GM10266 (cell line): ENCODE measurements around the gene ST6GALNAC3.

Source experiments
- DNase-seq: peaks from one replicate; pipeline ENCODE4 v3.0.0; 2012; ENCODE audit errors: extremely low spot score
- TF ChIP-seq, protein P1 (sequence below): IDR thresholded peaks from 2 replicates; pipeline ENCODE4 v1.5.1; 2012; ENCODE audit warnings: mild to moderate bottlenecking, low read depth; ENCODE audit not compliant: control insufficient read depth, insufficient read depth; ENCODE audit errors: missing control alignments

ST6GALNAC3 gene

GRCh38 chr1:76607717-76608116 is 533.2 kb downstream of the ST6GALNAC3 start:
- no peak for DNase-seq
- TF ChIP-seq, protein P1, sequence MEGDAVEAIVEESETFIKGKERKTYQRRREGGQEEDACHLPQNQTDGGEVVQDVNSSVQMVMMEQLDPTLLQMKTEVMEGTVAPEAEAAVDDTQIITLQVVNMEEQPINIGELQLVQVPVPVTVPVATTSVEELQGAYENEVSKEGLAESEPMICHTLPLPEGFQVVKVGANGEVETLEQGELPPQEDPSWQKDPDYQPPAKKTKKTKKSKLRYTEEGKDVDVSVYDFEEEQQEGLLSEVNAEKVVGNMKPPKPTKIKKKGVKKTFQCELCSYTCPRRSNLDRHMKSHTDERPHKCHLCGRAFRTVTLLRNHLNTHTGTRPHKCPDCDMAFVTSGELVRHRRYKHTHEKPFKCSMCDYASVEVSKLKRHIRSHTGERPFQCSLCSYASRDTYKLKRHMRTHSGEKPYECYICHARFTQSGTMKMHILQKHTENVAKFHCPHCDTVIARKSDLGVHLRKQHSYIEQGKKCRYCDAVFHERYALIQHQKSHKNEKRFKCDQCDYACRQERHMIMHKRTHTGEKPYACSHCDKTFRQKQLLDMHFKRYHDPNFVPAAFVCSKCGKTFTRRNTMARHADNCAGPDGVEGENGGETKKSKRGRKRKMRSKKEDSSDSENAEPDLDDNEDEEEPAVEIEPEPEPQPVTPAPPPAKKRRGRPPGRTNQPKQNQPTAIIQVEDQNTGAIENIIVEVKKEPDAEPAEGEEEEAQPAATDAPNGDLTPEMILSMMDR: no peak

- no peak for DNase-seq
- TF ChIP-seq, protein P1: no peak
Measured at GRCh38 chr1:76611770-76612445, 537.4 kb downstream of the ST6GALNAC3 start.

- no peak for DNase-seq
- TF ChIP-seq, protein P1: no peak
Measured at GRCh38 chr1:76613886-76614285, 539.3 kb downstream of the ST6GALNAC3 start.

- TF ChIP-seq, protein P1: no peak
Measured at GRCh38 chr1:76615253-76616035, 540.9 kb downstream of the ST6GALNAC3 start.

GRCh38 chr1:76620371-76620770 is 545.8 kb downstream of the ST6GALNAC3 start:
- TF ChIP-seq, protein P1: no peak

More at GRCh38 chr1:76615253-76616035, 540.9 kb downstream of the ST6GALNAC3 start:
- DNase-seq: no peak

DNA sequence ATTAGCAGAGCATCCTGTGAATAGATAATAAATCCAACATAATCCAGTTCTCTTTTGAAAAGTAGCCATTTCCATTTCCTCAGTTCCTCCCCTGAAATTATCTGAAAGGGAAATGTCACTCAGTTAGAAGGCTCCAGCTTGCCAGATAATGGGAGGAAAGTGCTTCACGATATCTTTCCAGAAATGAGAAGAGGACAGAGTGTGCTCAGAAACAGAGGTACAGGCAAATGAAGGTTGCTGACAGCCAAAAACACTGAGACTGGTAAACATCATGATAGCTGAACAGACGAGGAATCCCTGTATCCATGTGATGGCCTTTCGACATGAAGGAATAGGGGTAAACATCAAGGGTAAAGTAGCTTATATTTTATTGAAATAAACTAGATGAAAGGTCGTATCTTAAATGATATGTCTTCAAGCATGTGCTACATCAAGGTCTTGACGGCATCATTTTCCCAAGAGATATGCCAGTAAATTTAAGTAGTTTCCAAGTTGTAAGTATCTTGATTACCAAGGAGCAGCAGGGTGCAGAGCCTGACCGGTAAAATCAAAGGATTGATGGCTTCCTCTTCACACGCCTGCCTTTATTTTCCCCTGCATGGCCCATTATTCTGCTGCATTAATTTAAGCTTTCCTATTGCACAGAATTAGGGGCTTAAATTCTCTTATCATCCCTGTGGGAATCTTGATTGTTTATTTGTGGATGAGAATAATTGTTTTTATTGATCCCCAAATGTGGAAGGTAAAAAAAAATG is 548.4 kb downstream of the ST6GALNAC3 start:
- DNase-seq: no peak
- TF ChIP-seq, protein P1: no peak

More at GRCh38 chr1:76620371-76620770, 545.8 kb downstream of the ST6GALNAC3 start:
- DNase-seq: no peak
